WERI-Rb-1 (cell line): ENCODE measurements around the gene PTPA.
"Not testable (repeated sequence)": the region's sequence is repeated elsewhere in the genome, so short reads cannot be mapped to it uniquely, and the experiment has no call there.

ENCODE experiments used
- DNase-seq: peaks from one replicate; pipeline ENCODE4 v3.0.0-alpha.2; 2020
- H3K27ac ChIP-seq: fragments of 250-450 bp; sonication (Bioruptor Pico); 2 replicates; pipeline ENCODE4 v1.5.1; 2020; ENCODE audit warnings: mild to moderate bottlenecking, moderate library complexity
- H3K27me3 ChIP-seq: fragments of 250-450 bp; sonication (Bioruptor Pico); 2 replicates; pipeline ENCODE4 v1.5.1; 2021; ENCODE audit warnings: mild to moderate bottlenecking, low read depth, moderate library complexity; ENCODE audit not compliant: insufficient read depth, severe bottlenecking
- H3K36me3 ChIP-seq: fragments of 250-450 bp; sonication (Bioruptor Pico); 2 replicates; pipeline ENCODE4 v1.5.1; 2020; ENCODE audit warnings: mild to moderate bottlenecking, moderate library complexity
- H3K4me3 ChIP-seq: 2 replicates; pipeline ENCODE4 v1.5.1; 2011; ENCODE audit warnings: low read depth, mild to moderate bottlenecking, control low read depth, low read length
- H3K9me3 ChIP-seq: fragments of 250-450 bp; sonication (Bioruptor Pico); 2 replicates; pipeline ENCODE4 v1.5.1; 2021; ENCODE audit warnings: mild to moderate bottlenecking, moderate library complexity; ENCODE audit not compliant: severe bottlenecking
- CTCF ChIP-seq: IDR thresholded peaks from 2 replicates; pipeline ENCODE4 v1.5.1; 2011; ENCODE audit warnings: low read depth, mild to moderate bottlenecking, control low read depth, inconsistent platforms, low read length

Gene PTPA

GRCh38 chr9:129154866-129155477, 43.8 kb downstream of the PTPA start:
- no peak overlapping the region for H3K4me3 ChIP-seq
- TF ChIP-seq CTCF, result no peak
- H3K9me3 ChIP-seq, result no peaks in the 10 kb centered on the region
- no peaks in the 10 kb centered on the region for H3K27me3 ChIP-seq
- no peak overlapping the region for H3K27ac ChIP-seq
- H3K36me3 ChIP-seq, result no peaks in the 10 kb centered on the region; the same call in 1 of the 2 replicates
- DNase-seq, result no peak

- no peak for DNase-seq
- Histone ChIP-seq H3K9me3 (no peaks in the 10 kb centered on the region), H3K4me3 (no peak overlapping the region), H3K27me3 (no peaks in the 10 kb centered on the region), H3K36me3 (no peaks in the 10 kb centered on the region; the same call in 1 of the 2 replicates), H3K27ac (no peak overlapping the region)
- no peak for TF ChIP-seq CTCF
These were observed 44.9 kb downstream of the PTPA start for GRCh38 chr9:129156163-129156562.

- no peak for TF ChIP-seq CTCF
- Histone ChIP-seq H3K4me3 (no peak overlapping the region), H3K27me3 (no peaks in the 10 kb centered on the region), H3K36me3 (no peaks in the 10 kb centered on the region), H3K9me3 (no peaks in the 10 kb centered on the region), H3K27ac (no peak overlapping the region)
- no peak for DNase-seq
These were observed 49.7 kb downstream of the PTPA start for GRCh38 chr9:129160712-129161533.

GRCh38 chr9:129161534-129161837, 50.3 kb downstream of the PTPA start:
- H3K27me3 ChIP-seq, result no peaks in the 10 kb centered on the region
- no peak for DNase-seq
- no peaks in the 10 kb centered on the region for H3K36me3 ChIP-seq
- TF ChIP-seq CTCF, result no peak
- no peak overlapping the region for H3K4me3 ChIP-seq
- H3K9me3 ChIP-seq, result no peaks in the 10 kb centered on the region
- no peak overlapping the region for H3K27ac ChIP-seq

GRCh38 chr9:129162497-129163197, 51.4 kb downstream of the PTPA start:
- H3K27ac ChIP-seq, result no peak overlapping the region
- TF ChIP-seq CTCF, result no peak
- no peaks in the 10 kb centered on the region for H3K36me3 ChIP-seq
- H3K9me3 ChIP-seq, result no peaks in the 10 kb centered on the region
- H3K27me3 ChIP-seq, result no peaks in the 10 kb centered on the region
- no peak overlapping the region for H3K4me3 ChIP-seq
- no peak for DNase-seq

GRCh38 chr9:129163198-129163670, 52.0 kb downstream of the PTPA start:
- H3K27ac ChIP-seq, H3K36me3 ChIP-seq, DNase-seq, H3K9me3 ChIP-seq, H3K27me3 ChIP-seq, H3K4me3 ChIP-seq: not testable (repeated sequence)
